ENCODE data around the gene KDM1A.

Gene KDM1A

DNA sequence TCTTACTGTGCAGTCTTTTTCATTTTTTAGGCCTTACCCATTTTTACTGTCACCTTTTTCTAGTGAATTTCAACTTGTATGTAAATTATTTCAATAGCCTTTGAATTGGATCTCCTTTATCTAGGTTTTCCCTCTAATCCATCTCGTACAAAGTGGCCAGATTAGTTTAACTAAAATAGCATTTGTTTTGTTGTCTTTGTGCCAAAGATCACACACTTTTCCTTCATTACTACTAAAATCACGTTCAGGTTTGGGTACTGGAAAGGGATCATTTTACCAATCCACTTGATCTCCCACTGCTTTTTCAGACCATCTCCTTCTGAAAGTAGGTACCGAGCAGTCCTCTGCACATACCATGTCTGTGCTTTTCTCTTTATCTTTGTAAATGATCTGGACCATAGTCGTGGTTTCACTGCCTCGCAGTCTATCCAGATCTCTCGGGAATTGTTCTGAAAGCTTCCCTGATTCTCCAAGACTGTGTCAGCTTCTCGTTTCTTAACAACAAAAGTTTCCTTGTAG, 20.1 kb downstream of the KDM1A start:
- no peak overlapping the region for H4K5ac ChIP-seq (ENCODE audit: low read length)
- peaks cover 55% of the 10 kb centered on the region for H3K79me2 ChIP-seq (ENCODE audit: control insufficient read depth, insufficient read depth, low read length)
- no peak overlapping the region for H3K4me2 ChIP-seq (ENCODE audit: low read length)
- H2BK15ac ChIP-seq (replicated peaks; ENCODE audit: low read depth): no peak overlapping the region
- H2AK5ac ChIP-seq (ENCODE audit: low read length): no peak overlapping the region
- no peak overlapping the region for H2BK120ac ChIP-seq (ENCODE audit: low read depth, low read length)
- H3K79me1 ChIP-seq (ENCODE audit: low read length): peaks cover 6% of the 10 kb centered on the region
- no peak overlapping the region for H3K56ac ChIP-seq (ENCODE audit: low read length)
- no peak overlapping the region for H2BK5ac ChIP-seq (ENCODE audit: low read length)
- no peaks in the 10 kb centered on the region for H3K36me3 ChIP-seq (ENCODE audit: control insufficient read depth, insufficient read depth, low read length)
- H4K8ac ChIP-seq (ENCODE audit: low read depth, low read length): no peak overlapping the region
- H3K23ac ChIP-seq (ENCODE audit: low read length): no peak overlapping the region
- H3K9ac ChIP-seq (ENCODE audit: low read length): no peak overlapping the region
- H3K4ac ChIP-seq (ENCODE audit: low read depth, low read length): no peak overlapping the region
- DNase-seq: no peak
- no peak overlapping the region for H3K18ac ChIP-seq (ENCODE audit: low read length)
- no peaks in the 10 kb centered on the region for H3K27me3 ChIP-seq (ENCODE audit: insufficient read depth, low read length, poor library complexity)
- no peak overlapping the region for H3K4me3 ChIP-seq (ENCODE audit: low read length)
- H3K4me1 ChIP-seq (ENCODE audit: control insufficient read depth, low read depth, low read length): peaks cover 5% of the 10 kb centered on the region
- WGBS (ENCODE audit: extremely low coverage, insufficient coverage, low lambda C conversion rate): no CpG with 5 or more reads among the region's 7 CpGs
- peak overlapping the region; percentile 17 for H3K27ac ChIP-seq (ENCODE audit: low read depth, low read length)

DNA sequence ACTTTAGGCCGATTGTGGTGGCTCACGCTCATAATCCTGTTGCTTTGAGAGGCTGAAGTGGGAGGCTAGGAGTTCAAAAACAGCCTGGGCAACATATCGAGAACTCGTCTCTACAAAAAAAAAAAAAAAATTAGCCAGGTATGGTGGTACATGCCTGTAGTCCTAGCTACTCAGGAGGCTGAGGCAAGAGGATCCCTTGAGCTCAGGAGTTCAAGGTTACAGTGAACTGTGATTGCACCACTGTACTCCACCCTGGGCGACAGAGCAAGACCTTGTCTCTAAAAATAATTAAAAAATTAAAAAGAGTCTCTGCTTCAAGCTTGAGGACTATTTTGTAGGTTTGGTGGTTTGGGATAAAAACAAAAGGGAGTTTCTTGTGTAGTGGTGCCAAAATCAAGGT, 21.2 kb downstream of the KDM1A start:
- Histone ChIP-seq H4K8ac (ENCODE audit: low read depth, low read length) (no peak overlapping the region), H3K27ac (ENCODE audit: low read depth, low read length) (no peak overlapping the region), H3K36me3 (ENCODE audit: control insufficient read depth, insufficient read depth, low read length) (no peaks in the 10 kb centered on the region), H3K56ac (ENCODE audit: low read length) (no peak overlapping the region), H3K4me2 (ENCODE audit: low read length) (no peak overlapping the region), H2BK15ac (replicated peaks; ENCODE audit: low read depth) (no peak overlapping the region), H2BK5ac (ENCODE audit: low read length) (no peak overlapping the region), H3K23ac (ENCODE audit: low read length) (no peak overlapping the region), H3K4me3 (ENCODE audit: low read length) (no peak overlapping the region), H3K9ac (ENCODE audit: low read length) (no peak overlapping the region), H2AK5ac (ENCODE audit: low read length) (no peak overlapping the region), H3K18ac (ENCODE audit: low read length) (no peak overlapping the region), H3K79me1 (ENCODE audit: low read length) (peaks cover 8% of the 10 kb centered on the region), H3K4ac (ENCODE audit: low read depth, low read length) (no peak overlapping the region), H2BK120ac (ENCODE audit: low read depth, low read length) (no peak overlapping the region), H3K4me1 (ENCODE audit: control insufficient read depth, low read depth, low read length) (peaks cover 5% of the 10 kb centered on the region), H3K79me2 (ENCODE audit: control insufficient read depth, insufficient read depth, low read length) (peaks cover 54% of the 10 kb centered on the region), H4K5ac (ENCODE audit: low read length) (no peak overlapping the region), H3K27me3 (ENCODE audit: insufficient read depth, low read length, poor library complexity) (no peaks in the 10 kb centered on the region)
- WGBS (ENCODE audit: extremely low coverage, insufficient coverage, low lambda C conversion rate): no CpG with 5 or more reads among the region's 5 CpGs
- DNase-seq: no peak

DNA sequence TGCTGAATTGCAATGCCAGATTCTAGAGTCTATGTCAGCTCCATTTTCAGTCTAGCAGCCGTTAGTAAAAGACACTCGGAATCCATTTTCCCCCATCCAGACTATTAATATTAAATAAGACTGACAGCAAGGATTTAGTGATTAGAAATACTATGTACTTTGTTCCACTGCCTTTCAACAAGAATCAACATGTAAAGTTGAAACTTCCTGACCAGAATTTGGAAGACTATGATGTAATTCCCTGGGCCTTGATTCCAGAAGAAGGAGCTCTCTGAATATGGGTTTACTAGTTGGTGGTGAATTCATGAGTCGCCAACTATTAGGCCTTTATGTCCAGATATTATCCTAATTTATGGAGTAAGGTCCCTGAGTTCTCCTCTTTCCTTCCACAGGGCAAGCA, 24.8 kb downstream of the KDM1A start:
- Histone ChIP-seq H2BK120ac (ENCODE audit: low read depth, low read length) (no peak overlapping the region), H3K27me3 (ENCODE audit: insufficient read depth, low read length, poor library complexity) (no peaks in the 10 kb centered on the region), H3K27ac (ENCODE audit: low read depth, low read length) (no peak overlapping the region), H3K9ac (ENCODE audit: low read length) (no peak overlapping the region), H3K79me1 (ENCODE audit: low read length) (peaks cover 11% of the 10 kb centered on the region), H3K4me2 (ENCODE audit: low read length) (no peak overlapping the region), H3K56ac (ENCODE audit: low read length) (no peak overlapping the region), H3K36me3 (ENCODE audit: control insufficient read depth, insufficient read depth, low read length) (no peaks in the 10 kb centered on the region), H2BK15ac (replicated peaks; ENCODE audit: low read depth) (no peak overlapping the region), H3K4me1 (ENCODE audit: control insufficient read depth, low read depth, low read length) (peaks cover 5% of the 10 kb centered on the region), H3K23ac (ENCODE audit: low read length) (no peak overlapping the region), H2AK5ac (ENCODE audit: low read length) (no peak overlapping the region), H3K4me3 (ENCODE audit: low read length) (no peak overlapping the region), H2BK5ac (ENCODE audit: low read length) (no peak overlapping the region), H4K5ac (ENCODE audit: low read length) (no peak overlapping the region), H3K4ac (ENCODE audit: low read depth, low read length) (no peak overlapping the region), H3K18ac (ENCODE audit: low read length) (no peak overlapping the region), H3K79me2 (ENCODE audit: control insufficient read depth, insufficient read depth, low read length) (peaks cover 42% of the 10 kb centered on the region), H4K8ac (ENCODE audit: low read depth, low read length) (no peak overlapping the region)
- no CpG with 5 or more reads among the region's 3 CpGs for WGBS (ENCODE audit: extremely low coverage, insufficient coverage, low lambda C conversion rate)
- DNase-seq: no peak

DNA sequence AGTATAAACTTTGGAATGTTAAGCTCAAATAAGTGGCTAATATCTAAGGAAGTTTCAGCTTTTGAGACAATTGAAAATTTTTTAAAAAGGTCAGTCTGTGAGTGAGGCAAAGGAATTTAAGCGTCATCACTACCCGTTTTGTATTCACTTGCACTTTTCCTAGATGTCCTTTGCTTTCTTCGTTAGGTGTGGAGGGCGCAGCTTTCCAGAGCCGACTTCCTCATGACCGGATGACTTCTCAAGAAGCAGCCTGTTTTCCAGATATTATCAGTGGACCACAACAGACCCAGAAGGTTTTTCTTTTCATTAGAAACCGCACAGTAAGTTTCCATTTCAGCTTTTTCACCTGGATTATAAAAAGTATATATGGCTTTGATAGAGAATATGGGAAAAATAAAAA, 30.9 kb downstream of the KDM1A start:
- Histone ChIP-seq H3K9ac (ENCODE audit: low read length) (no peak overlapping the region), H2AK5ac (ENCODE audit: low read length) (no peak overlapping the region), H2BK120ac (ENCODE audit: low read depth, low read length) (no peak overlapping the region), H3K4me2 (ENCODE audit: low read length) (no peak overlapping the region), H3K79me1 (ENCODE audit: low read length) (peaks cover 6% of the 10 kb centered on the region), H4K8ac (ENCODE audit: low read depth, low read length) (no peak overlapping the region), H3K4me3 (ENCODE audit: low read length) (no peak overlapping the region), H4K5ac (ENCODE audit: low read length) (no peak overlapping the region), H3K56ac (ENCODE audit: low read length) (no peak overlapping the region), H3K18ac (ENCODE audit: low read length) (no peak overlapping the region), H3K23ac (ENCODE audit: low read length) (no peak overlapping the region), H2BK5ac (ENCODE audit: low read length) (no peak overlapping the region), H3K27ac (ENCODE audit: low read depth, low read length) (no peak overlapping the region), H3K27me3 (ENCODE audit: insufficient read depth, low read length, poor library complexity) (no peaks in the 10 kb centered on the region), H3K4me1 (ENCODE audit: control insufficient read depth, low read depth, low read length) (no peaks in the 10 kb centered on the region), H3K36me3 (ENCODE audit: control insufficient read depth, insufficient read depth, low read length) (no peaks in the 10 kb centered on the region), H3K79me2 (ENCODE audit: control insufficient read depth, insufficient read depth, low read length) (peaks cover 12% of the 10 kb centered on the region), H3K4ac (ENCODE audit: low read depth, low read length) (no peak overlapping the region), H2BK15ac (replicated peaks; ENCODE audit: low read depth) (no peak overlapping the region)
- DNase-seq: no peak
- WGBS (ENCODE audit: extremely low coverage, insufficient coverage, low lambda C conversion rate): no CpG with 5 or more reads among the region's 7 CpGs

DNA sequence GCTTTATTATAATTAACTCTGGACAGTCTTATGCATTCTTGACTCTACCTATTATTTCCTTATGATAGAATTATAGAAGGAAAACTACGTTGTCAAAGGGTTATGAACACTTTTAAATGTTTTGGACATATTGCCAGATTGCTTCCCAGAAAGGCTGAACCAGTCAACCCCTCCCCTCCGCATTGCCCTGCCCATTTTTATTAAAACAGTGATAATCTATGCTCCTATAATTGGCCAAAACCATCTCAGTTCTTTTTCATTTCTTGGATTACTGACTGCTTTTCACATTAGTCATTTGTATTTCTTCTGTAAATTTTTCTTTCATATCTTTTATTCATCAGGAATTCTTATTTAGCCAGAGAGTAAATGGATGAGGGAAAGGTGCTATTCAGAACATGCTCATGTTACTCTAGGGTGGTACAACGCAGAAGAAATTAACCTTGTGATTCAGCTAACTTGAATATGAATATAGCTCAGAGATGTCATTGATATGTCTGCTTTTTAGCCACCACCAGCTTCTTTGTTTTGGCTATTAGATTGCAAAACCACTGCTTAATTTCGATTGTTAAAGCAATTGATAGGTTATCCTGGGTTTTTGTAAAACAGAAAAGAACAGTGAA, 32.1 kb downstream of the KDM1A start:
- Histone ChIP-seq H3K4me3 (ENCODE audit: low read length) (no peak overlapping the region), H3K4me1 (ENCODE audit: control insufficient read depth, low read depth, low read length) (no peaks in the 10 kb centered on the region), H3K23ac (ENCODE audit: low read length) (no peak overlapping the region), H3K4ac (ENCODE audit: low read depth, low read length) (no peak overlapping the region), H2BK15ac (replicated peaks; ENCODE audit: low read depth) (no peak overlapping the region), H3K36me3 (ENCODE audit: control insufficient read depth, insufficient read depth, low read length) (no peaks in the 10 kb centered on the region), H3K18ac (ENCODE audit: low read length) (no peak overlapping the region), H3K27me3 (ENCODE audit: insufficient read depth, low read length, poor library complexity) (no peaks in the 10 kb centered on the region), H3K9ac (ENCODE audit: low read length) (no peak overlapping the region), H3K56ac (ENCODE audit: low read length) (no peak overlapping the region), H2BK5ac (ENCODE audit: low read length) (no peak overlapping the region), H3K79me2 (ENCODE audit: control insufficient read depth, insufficient read depth, low read length) (peaks cover 5% of the 10 kb centered on the region), H2BK120ac (ENCODE audit: low read depth, low read length) (no peak overlapping the region), H2AK5ac (ENCODE audit: low read length) (no peak overlapping the region), H4K5ac (ENCODE audit: low read length) (no peak overlapping the region), H3K4me2 (ENCODE audit: low read length) (no peak overlapping the region), H3K27ac (ENCODE audit: low read depth, low read length) (no peak overlapping the region), H3K79me1 (ENCODE audit: low read length) (peaks cover 2% of the 10 kb centered on the region), H4K8ac (ENCODE audit: low read depth, low read length) (no peak overlapping the region)
- DNase-seq: no peak
- no CpG with 5 or more reads among the region's 4 CpGs for WGBS (ENCODE audit: extremely low coverage, insufficient coverage, low lambda C conversion rate)

DNA sequence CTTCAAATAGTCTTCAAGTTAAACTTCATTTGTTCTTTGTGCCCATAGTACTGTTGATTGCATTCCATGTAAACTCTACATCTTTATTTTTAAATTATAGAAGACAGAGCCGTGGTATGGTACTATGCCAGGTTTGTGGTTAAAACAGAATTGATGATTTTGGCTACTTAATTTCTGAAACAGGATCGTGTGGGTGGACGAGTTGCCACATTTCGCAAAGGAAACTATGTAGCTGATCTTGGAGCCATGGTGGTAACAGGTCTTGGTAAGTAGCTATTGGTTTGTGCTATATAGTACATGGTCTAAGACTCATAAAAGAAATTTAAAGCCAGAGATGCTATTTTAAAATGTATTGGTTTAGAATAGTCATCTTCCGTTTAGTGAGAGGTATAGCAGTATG, 38.0 kb downstream of the KDM1A start:
- H3K4ac ChIP-seq (ENCODE audit: low read depth, low read length): no peak overlapping the region
- no peak overlapping the region for H2AK5ac ChIP-seq (ENCODE audit: low read length)
- H3K36me3 ChIP-seq (ENCODE audit: control insufficient read depth, insufficient read depth, low read length): peaks cover 7% of the 10 kb centered on the region
- H3K27ac ChIP-seq (ENCODE audit: low read depth, low read length): no peak overlapping the region
- no peak overlapping the region for H2BK120ac ChIP-seq (ENCODE audit: low read depth, low read length)
- DNase-seq: no peak
- H3K27me3 ChIP-seq (ENCODE audit: insufficient read depth, low read length, poor library complexity): no peaks in the 10 kb centered on the region
- H4K8ac ChIP-seq (ENCODE audit: low read depth, low read length): no peak overlapping the region
- no peaks in the 10 kb centered on the region for H3K4me1 ChIP-seq (ENCODE audit: control insufficient read depth, low read depth, low read length)
- no peak overlapping the region for H3K23ac ChIP-seq (ENCODE audit: low read length)
- peaks cover 2% of the 10 kb centered on the region for H3K79me1 ChIP-seq (ENCODE audit: low read length)
- no peak overlapping the region for H4K5ac ChIP-seq (ENCODE audit: low read length)
- H3K4me3 ChIP-seq (ENCODE audit: low read length): no peak overlapping the region
- H2BK15ac ChIP-seq (replicated peaks; ENCODE audit: low read depth): no peak overlapping the region
- H2BK5ac ChIP-seq (ENCODE audit: low read length): no peak overlapping the region
- no peak overlapping the region for H3K4me2 ChIP-seq (ENCODE audit: low read length)
- peaks cover 2% of the 10 kb centered on the region for H3K79me2 ChIP-seq (ENCODE audit: control insufficient read depth, insufficient read depth, low read length)
- no peak overlapping the region for H3K18ac ChIP-seq (ENCODE audit: low read length)
- H3K9ac ChIP-seq (ENCODE audit: low read length): no peak overlapping the region
- H3K56ac ChIP-seq (ENCODE audit: low read length): no peak overlapping the region
- WGBS (ENCODE audit: extremely low coverage, insufficient coverage, low lambda C conversion rate): 100% methylated on average over 1 of the region's 5 CpGs
